ENCODE data around the gene MUC6. TPM values are rescaled to one million over a fixed set of nuclear protein-coding genes. Genes with fewer than 3 reads are reported as not detected.

The MUC6 gene
- total and polyA plus RNA-seq, 8 donors = 0.34 to 1.0 (median 0.56) TPM; not detected in 2

DNA sequence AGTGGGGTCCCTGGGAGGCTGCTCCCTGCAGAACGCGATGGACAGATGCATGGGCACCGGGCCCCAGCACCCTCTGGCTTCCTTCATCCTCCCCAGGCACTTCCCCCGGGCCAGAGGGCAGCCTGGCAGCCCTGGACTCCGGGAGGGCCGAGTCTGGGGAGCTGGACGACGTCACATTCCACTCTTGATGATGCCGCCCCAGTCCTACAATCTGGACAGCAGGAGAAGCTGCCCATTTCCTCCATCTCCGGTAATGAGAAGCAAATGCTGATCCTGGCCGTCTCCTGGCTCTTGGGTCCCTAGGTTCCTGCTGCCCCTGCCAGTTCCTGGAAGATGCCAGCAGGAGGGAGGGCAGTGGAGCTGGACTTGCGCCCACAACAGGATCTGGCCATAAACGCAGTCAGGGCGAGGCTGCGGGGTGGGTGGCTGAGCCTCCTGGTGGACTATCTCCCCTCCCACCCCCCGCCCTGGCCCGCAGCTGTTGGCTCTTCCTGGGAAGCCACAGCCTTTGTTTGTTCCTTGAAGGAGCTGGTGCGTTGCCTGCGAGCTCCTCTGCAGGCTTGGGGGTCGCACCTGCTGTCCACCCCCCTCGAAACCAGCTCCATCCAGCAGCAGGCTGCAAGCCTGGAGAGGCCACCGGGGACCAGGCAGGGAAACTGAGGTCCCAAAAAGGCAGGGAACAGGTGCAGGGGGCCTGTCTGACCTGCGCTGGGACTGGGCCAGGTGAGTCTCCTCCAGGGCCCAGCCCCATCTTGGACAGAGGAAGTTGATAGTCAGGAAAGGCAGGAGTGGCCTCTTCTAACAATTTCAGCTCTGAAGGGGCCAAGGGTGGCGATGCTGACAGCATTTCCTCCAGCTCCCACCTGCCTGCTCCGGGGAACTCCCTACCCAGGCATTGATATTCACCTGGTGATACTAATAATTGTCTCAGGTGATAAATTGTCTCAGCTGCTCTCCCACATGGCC, 17.9 kb upstream of the MUC6 start:
- peak in 1 of 4 donors; percentile 27 for DNase-seq
- Histone ChIP-seq H3K36me3 (no peaks in the 10 kb centered on the region), H3K9me3 (no peaks in the 10 kb centered on the region), H3K4me1 (peaks cover 6 to 14% of the 10 kb centered on the region in 2 donors), H3K4me3 (no peak overlapping the region), H3K27ac (no peak overlapping the region), H3K27me3 (peaks cover 0 to 60% of the 10 kb centered on the region in 2 donors)
- no peak for ATAC-seq
- TF ChIP-seq, protein P1, sequence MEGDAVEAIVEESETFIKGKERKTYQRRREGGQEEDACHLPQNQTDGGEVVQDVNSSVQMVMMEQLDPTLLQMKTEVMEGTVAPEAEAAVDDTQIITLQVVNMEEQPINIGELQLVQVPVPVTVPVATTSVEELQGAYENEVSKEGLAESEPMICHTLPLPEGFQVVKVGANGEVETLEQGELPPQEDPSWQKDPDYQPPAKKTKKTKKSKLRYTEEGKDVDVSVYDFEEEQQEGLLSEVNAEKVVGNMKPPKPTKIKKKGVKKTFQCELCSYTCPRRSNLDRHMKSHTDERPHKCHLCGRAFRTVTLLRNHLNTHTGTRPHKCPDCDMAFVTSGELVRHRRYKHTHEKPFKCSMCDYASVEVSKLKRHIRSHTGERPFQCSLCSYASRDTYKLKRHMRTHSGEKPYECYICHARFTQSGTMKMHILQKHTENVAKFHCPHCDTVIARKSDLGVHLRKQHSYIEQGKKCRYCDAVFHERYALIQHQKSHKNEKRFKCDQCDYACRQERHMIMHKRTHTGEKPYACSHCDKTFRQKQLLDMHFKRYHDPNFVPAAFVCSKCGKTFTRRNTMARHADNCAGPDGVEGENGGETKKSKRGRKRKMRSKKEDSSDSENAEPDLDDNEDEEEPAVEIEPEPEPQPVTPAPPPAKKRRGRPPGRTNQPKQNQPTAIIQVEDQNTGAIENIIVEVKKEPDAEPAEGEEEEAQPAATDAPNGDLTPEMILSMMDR (IDR thresholded peaks at IDR 0.05) = no peak
- intact Hi-C loops (cut with DNase I) = no loop called here

- peak in 1 of 4 donors; percentile 67 for DNase-seq
- TF ChIP-seq, protein P1 (IDR thresholded peaks at IDR 0.05) = no peak
- Histone ChIP-seq H3K36me3 (no peaks in the 10 kb centered on the region), H3K27me3 (peaks cover 0 to 71% of the 10 kb centered on the region in 2 donors), H3K4me1 (peaks cover 6 to 17% of the 10 kb centered on the region in 2 donors), H3K9me3 (no peaks in the 10 kb centered on the region), H3K4me3 (no peak overlapping the region), H3K27ac (no peak overlapping the region)
- intact Hi-C loops (cut with DNase I) = no loop called here
- ATAC-seq = no peak
These were observed 16.8 kb upstream of the MUC6 start for GRCh38 chr11:1053121-1053901.

DNA sequence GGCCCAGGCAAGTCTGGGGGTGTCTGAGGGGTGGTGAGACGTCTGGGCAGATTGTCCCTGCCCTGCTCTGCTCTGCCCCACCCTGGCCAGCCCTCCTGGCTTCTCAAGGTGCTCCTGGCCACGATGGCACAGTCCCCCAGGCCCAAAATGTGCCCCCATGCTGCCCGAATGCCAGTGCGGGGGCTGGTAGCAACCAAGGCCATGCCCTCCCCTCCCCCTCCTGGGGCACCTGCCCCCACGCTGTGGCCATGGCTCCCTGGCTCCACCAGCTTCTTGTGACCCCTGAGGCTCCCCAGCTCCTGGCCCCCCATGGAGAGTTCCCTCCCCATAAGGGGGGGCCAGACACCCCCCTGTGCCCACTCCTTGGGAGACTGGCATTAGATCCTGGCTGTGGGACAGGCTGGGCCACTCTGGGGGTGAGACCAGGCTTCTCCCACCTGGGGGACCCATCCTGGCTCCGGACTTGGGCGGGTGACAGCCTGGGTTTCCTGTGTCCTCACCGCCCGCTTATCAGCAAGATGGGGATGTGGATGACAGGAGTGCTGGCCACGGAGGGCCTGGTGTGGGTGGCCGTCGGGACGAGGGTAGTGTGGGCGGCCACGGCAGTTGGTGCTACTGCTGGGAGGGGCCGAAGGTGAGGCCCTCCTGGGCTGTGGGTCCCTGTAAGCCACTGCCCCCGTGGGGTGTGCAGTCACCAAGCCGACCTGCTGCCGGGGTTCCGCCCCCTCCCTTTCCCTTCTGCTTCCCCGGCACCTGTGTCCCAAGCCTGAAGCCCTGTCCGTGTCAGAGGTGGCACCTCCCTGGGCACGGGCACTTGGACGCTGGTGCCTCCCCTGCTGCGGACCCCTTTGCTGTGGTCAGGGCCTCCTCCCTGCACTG, 15.9 kb upstream of the MUC6 start:
- H3K27me3 ChIP-seq = peaks cover 0 to 80% of the 10 kb centered on the region in 2 donors

DNA sequence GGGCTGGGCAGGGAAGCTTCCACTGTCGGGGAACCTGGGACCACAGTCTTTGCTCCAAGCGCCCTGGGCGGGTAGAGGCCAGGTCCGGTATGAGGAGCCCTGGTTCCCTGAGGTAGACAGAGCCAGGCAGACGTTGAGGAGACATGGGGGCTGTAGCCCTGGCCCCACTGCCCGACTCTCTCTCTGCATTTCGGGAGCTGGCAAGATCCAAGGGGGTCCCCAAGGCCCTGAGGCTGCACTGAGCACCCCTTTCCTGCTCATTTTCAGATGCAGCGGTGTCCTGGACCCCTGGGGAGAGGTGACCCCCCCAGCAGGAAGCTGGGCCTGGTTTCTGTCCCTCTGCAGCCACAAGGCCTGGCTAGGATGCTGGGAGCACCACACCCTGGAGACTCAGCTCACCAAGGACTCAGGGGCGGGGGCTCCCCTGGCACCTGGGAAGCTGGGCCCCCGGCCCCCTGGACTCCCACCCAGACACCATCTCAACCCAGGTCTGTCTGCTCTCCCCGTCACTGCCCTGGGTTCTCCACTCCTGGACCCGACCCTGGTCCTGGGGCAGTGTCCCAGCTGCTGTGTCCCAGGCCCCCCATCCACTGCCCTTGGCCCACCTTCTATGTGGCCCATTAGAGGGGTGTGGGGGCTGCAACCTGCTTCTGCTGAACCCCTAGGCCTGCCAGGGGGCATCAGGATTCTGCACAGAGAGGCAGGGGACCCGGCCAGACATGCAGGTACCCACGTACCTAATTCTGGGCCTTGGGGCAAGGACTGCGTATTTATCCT, 15.0 kb upstream of the MUC6 start:
- no peak for DNase-seq
- Histone ChIP-seq H3K27ac (no peak overlapping the region), H3K4me1 (peaks cover 6 to 22% of the 10 kb centered on the region in 2 donors), H3K36me3 (no peaks in the 10 kb centered on the region), H3K9me3 (no peaks in the 10 kb centered on the region), H3K4me3 (no peak overlapping the region), H3K27me3 (peaks cover 0 to 79% of the 10 kb centered on the region in 2 donors)
- no peak for ATAC-seq
- TF ChIP-seq, protein P1 (IDR thresholded peaks at IDR 0.05) = peak in 1 of 2 donors; percentile 29
- intact Hi-C loops (cut with DNase I) = no loop called here

More for the DNA sequence above, 15.9 kb upstream of the MUC6 start:
- no peaks in the 10 kb centered on the region for H3K36me3 ChIP-seq
- H3K27ac ChIP-seq = no peak overlapping the region
- no peak overlapping the region for H3K4me3 ChIP-seq
- intact Hi-C loops (cut with DNase I) = no loop called here
- peak in 2 of 4 donors; percentile 32 to 65 for DNase-seq
- H3K9me3 ChIP-seq = no peaks in the 10 kb centered on the region
- TF ChIP-seq, protein P1 (IDR thresholded peaks at IDR 0.05) = no peak
- no peak for ATAC-seq
- peaks cover 6 to 22% of the 10 kb centered on the region in 2 donors for H3K4me1 ChIP-seq
